Kidney tubule cell (primary cell): ENCODE results near the gene KRTAP9-8.
A peak's percentile ranks its signal among the peaks of the same experiment; 100 is the strongest.
"Not testable (repeated sequence)": the region's sequence is repeated elsewhere in the genome, so short reads cannot be mapped to it uniquely, and the experiment has no call there.

Experiments
- DNase-seq: peaks from one replicate; pipeline ENCODE4 v3.0.0-alpha.2; 2018; ENCODE audit warnings: low spot score

Gene KRTAP9-8, protein sequence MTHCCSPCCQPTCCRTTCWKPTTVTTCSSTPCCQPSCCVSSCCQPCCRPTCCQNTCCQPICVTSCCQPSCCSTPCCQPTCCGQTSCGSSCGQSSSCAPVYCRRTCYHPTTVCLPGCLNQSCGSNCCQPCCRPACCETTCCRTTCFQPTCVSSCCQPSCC

DNA sequence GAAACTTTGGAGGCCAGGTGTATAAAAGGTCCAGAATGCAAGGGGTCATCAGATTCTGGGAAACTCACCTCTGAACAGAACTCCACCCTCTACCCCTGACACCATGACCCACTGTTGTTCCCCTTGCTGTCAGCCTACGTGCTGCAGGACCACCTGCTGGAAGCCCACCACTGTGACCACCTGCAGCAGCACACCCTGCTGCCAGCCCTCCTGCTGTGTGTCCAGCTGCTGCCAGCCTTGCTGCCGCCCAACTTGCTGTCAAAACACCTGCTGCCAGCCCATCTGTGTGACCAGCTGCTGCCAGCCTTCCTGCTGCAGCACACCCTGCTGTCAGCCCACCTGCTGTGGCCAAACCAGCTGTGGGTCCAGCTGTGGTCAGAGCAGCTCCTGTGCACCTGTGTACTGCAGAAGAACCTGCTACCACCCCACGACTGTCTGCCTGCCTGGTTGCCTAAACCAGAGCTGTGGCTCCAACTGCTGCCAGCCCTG is at the start of gene KRTAP9-8:
TSS of gene KRTAP9-8 (plus strand) at position 51 of the 489 bp plus-strand sequence. CDS start at position 104, 53 bp downstream.
- not testable (repeated sequence) for DNase-seq

DNA sequence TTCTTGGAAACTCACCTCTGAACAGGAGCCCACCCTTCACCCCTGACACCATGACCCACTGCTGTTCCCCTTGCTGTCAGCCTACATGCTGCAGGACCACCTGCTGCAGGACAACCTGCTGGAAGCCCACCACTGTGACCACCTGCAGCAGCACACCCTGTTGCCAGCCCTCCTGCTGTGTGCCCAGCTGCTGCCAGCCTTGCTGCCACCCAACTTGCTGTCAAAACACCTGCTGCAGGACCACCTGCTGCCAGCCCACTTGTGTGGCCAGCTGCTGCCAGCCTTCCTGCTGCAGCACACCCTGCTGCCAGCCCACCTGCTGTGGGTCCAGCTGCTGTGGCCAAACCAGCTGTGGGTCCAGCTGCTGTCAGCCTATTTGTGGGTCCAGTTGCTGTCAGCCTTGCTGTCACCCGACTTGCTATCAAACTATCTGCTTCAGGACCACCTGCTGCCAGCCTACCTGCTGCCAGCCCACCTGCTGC is 47.9 kb upstream of the KRTAP9-8 start, which contains the start of gene KRTAP9-1:
TSS of gene KRTAP9-1 (plus strand) at position 51 of the 482 bp plus-strand sequence. CDS start at position 51, 0 bp downstream.
- not testable (repeated sequence) for DNase-seq

DNA sequence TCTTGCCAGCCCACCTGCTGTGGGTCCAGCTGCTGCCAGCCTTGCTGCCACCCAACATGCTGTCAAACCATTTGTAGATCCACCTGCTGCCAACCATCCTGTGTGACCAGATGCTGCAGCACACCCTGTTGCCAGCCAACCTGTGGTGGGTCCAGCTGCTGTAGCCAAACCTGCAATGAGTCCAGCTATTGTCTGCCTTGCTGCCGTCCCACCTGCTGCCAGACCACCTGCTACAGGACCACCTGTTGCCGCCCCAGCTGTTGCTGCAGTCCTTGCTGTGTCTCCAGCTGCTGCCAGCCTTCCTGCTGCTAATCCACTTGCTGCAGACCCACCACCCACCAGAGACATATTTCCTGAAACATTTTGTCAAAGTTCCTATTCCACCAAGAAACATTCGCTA is 47.5 kb upstream of the KRTAP9-8 start:
- DNase-seq, result no peak

DNA sequence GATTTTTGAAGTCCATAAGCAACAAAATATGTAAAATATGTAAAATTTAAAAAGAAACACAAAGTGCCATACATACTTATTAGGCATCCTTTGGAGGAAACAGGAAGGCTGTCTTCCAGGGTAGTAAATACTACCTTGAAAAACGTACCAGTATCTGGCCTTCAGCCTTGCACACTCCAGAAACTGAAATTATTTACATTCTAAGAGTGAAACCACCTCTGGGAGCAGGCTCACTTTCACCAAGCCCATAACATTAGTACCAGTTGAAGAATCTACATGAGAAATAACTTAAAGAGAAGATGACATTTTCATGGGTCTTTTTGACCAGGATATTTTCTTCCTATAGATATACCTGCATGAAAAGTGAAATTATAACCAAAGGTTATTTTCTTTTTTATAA is 41.7 kb upstream of the KRTAP9-8 start:
- no peak for DNase-seq

DNA sequence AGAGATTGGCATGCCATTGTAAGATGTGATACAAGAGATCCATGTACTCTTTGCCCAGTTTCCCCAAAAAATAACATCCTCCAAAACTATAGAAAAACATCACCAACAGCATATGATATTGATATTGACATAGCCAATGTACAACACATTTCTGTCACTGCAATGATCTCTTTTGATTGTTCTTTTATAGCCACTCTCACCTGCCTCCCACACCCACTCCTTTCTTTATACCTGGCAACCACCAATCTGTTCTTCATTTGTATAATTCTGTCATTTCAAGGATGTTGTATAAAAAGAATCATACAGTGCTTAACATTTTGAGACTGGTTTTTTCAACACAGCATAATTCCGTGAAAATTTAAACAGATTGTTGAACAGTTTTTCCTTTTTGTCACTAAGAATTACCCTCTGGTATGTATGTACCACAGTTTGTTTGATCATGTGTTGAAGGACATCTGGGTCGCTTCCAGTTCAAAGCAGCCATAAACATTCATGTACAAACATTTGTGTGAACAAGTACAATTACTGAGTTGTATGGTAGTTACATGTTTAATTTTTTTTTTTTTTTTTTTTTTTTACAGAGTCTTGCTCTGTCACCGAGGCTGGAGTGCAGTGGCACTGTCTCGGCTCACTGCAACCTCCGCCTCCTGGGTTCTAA is 38.2 kb upstream of the KRTAP9-8 start:
- no peak for DNase-seq

DNA sequence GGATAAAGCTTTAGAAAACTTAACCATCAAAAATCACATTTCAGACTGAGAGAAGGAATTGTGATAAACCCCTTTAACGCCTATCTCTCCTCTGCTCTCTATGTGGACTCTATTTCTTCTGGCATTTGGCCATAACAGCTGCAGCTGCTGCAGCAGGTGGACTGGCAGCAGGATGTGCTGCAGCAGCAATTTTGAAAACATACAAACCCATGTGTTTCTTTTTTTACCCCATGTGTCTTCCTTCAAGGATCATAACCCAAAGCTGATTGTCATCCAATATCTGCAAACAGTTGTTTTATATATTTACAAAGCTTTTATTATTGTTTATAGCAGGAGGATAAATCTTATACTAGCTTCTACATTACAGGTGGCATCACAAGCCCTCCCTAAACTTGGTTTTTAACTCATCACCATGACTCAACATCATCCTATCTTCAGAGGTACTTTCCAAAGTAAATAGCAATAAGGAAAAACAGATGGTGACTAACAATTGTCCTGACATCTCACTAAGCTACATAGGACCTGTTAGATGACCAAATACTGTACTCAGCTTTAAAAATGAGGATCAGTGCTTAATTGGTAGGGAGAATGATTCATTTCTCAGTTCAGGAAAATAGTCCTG is 25.8 kb upstream of the KRTAP9-8 start:
- peak; percentile 82 for DNase-seq

DNA sequence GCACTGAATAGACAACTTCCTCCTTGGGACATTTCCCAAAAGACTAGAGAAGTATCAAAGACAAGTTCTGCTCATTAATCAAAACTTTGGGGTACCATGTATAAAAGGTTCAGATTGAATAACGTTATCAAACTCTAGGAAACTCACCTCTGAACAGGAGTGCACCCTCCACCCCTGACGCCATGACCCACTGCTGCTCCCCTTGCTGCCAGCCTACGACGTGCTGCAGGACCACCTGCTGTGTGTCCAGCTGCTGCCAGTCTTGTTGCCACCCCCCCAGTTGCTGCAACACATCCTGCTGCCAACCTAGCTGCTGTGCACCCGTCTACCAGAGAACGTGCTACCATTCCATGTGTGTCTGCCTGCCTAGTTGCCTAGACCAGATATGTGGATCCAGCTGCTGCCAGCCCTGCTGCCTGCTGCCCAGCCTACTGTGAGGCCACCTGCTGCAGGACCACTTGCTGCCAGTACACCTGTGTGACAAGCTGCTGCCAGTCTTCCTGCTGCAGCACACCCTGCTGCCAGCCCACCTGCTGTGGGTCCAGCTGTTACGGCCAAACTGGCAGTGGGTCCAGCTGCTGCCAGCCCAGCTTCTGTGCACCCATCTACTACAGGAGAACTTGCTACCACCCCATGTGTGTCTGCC is 25.2 kb upstream of the KRTAP9-8 start:
- no peak for DNase-seq

DNA sequence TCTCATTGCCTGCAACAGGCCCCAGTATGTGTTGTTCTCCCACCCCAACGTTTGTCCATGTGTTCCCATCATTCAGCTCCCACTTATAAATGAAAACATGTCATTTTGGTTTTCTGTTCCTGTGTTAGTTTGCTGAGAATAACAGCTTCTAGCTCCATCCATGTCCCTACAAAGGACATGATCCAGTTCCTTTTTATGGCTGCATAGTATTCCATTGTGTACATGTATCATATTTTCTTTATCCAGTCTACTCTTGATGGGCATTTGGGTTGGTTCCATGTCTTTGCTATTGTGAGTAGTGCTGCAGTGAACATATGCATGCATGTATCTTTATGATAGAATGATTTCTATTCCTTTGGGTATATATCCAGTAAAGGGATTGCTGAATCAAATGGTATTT is 22.1 kb upstream of the KRTAP9-8 start:
- no peak for DNase-seq

DNA sequence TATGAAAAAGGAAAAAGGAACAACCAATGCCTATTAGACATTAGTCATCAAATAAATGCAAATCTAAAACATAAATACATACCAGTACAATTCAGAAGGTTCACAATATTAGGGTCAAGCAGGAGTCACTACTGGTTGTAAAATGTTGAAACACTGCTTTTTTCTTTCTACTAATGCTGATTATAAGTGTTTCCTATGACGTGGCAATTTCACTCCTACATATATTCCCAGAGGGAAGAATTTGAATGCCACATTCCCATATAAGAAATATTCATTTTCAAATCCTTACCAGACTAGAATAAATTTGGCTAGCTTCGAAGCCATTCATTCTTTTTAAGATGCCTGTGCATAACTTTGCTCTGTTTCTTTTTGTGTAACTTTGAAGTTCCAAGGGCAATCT is 14.0 kb upstream of the KRTAP9-8 start:
- no peak for DNase-seq

DNA sequence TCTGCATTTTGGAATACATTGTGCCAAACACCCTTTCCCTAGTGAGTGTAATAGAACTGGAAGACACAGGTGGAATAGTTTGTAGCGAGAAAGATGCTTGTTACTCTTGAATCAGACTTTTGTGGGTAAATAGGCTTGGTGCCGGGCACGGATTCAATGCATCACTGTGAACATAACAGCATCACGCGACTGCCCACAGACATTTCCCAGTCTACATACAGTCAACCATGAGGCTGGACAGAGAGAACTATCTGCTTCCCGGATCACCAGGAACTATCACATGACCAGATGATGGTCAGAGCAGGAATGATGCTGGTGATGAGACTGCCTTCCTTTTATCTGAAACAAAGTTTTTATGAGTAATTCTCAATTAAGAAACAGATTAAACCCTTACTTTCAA is 11.7 kb upstream of the KRTAP9-8 start:
- no peak for DNase-seq

DNA sequence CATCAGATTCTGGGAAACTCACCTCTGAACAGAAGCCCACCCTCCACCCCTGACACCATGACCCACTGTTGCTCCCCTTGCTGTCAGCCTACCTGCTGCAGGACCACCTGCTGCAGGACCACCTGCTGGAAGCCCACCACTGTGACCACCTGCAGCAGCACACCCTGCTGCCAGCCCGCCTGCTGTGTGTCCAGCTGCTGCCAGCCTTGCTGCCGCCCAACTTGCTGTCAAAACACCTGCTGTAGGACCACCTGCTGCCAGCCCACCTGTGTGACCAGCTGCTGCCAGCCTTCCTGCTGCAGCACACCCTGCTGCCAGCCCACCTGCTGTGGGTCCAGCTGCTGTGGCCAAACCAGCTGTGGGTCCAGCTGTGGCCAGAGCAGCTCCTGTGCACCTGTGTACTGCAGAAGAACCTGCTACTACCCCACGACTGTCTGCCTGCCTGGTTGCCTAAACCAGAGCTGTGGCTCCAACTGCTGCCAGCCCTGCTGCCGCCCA is 11.2 kb upstream of the KRTAP9-8 start, which contains the start of gene KRTAP9-2:
TSS of gene KRTAP9-2 (plus strand) at position 51 of the 498 bp plus-strand sequence. CDS start at position 58, 7 bp downstream.
- not testable (repeated sequence) for DNase-seq

DNA sequence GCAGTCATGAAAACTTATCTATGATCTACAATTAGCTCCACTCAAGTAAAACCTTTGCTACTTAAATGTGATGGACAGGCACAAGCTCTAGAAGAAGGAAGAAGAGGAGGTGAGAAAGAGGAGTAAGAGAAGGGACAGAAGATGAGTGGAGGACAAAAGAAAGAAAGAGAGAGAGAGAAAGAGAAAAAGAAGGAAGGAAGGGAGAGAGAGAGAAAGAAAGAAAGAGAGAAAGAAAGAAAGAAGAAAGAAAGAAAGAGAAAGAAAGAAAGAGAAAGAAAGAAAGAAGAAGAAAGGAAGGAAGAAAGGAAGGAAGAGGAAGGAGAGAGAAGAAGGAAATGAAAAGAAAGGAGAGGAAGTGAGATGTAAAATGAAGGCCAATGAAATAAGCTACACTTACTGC is 7.7 kb upstream of the KRTAP9-8 start:
- DNase-seq, result no peak

DNA sequence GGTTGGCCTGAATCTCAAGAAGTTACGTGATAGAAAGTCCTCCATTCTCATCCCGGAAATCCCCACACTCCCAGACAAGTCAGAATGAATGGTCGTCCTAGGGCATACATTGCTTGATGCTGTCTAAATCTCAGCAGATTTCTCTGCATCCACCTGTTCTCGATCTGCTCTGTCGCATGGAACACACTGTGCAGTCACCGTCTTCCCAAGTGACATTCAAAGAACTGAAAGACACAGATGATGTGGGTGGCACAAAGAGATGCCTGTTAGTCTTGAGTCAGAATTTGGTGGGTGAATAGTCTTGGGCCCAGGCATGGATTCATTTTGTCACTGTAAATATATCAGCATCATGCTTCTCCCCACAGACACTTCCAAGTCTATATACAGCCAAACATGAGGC is 6.1 kb upstream of the KRTAP9-8 start:
- no peak for DNase-seq

DNA sequence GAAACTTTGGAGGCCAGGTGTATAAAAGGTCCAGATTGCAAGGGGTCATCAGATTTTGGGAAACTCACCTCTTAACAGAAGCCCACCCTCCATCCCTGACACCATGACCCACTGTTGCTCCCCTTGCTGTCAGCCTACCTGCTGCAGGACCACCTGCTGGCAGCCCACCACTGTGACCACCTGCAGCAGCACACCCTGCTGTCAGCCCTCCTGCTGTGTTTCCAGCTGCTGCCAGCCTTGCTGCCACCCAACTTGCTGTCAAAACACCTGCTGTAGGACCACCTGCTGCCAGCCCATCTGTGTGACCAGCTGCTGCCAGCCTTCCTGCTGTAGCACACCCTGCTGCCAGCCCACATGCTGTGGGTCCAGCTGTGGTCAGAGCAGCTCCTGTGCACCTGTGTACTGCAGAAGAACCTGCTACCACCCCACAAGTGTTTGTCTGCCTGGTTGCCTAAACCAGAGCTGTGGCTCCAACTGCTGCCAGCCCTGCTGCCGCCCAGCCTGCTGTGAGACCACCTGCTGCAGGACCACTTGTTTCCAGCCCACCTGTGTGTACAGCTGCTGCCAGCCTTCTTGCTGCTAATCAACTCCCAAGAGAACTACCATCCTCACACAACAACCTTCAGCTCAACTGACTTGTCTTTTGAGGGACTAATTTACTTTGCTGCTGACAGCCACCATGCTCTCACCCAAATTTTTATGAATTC is 5.2 kb upstream of the KRTAP9-8 start, which contains the start of gene KRTAP9-3:
TSS of gene KRTAP9-3 (plus strand) at position 51 of the 707 bp plus-strand sequence. CDS start at position 104, 53 bp downstream.
- not testable (repeated sequence) for DNase-seq

DNA sequence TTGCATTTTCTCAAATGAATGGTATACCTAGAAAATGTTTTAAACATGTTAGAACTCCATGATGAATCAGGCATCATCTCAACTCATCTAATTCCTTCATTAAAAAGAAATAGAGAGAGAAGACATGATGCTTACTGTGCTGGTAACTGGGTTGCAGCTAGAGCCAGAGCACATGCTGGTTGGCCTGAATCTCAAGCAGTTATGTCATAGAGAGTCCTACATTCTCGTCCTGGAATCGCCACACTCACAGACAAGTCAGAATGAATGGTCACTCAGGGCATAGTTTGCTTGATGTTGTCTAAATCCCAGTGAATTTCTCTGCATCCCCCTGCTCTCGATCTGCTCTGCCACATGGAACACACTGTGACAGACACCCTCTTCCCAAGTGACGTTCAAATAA is 683 bp upstream of the KRTAP9-8 start:
- not testable (repeated sequence) for DNase-seq

DNA sequence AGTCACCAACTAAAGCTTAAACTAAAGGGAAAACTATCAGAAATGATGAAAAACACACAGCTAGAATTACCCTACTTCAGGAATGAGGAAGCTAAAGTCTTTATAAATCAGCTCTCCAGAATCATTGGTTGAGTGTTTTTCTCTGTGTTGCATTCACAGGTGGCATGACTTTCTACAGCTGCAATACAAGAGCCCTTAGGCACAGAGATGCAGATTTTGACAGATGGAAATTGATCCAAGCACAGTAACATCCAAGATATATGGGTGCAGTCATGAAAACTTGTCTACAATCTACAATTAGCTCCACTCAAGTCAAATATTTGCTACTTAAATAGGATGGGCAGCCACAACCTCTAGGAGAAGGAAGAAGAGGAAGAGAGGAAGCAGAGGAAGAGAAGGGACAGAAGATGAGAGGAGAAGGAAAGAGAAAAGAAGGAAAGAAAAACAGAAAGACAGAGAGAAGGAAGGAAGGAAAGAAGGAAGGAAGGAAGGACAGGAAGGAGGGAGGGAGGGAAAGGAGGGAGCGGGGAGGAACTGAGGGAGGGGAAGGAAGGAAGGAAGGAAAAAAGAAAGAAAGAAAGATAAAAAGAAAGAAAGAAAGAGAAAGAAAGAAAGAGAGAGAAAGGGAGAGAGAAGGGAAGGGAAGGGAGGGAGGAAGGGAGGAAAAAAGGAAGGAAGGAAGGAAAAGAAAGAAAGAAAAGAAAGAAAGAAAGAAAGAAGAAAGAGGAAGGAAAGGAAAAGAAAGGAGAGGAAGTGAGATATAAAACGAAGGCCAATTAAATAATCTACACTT is 9.4 kb downstream of the KRTAP9-8 start:
- DNase-seq, result not testable (repeated sequence)

DNA sequence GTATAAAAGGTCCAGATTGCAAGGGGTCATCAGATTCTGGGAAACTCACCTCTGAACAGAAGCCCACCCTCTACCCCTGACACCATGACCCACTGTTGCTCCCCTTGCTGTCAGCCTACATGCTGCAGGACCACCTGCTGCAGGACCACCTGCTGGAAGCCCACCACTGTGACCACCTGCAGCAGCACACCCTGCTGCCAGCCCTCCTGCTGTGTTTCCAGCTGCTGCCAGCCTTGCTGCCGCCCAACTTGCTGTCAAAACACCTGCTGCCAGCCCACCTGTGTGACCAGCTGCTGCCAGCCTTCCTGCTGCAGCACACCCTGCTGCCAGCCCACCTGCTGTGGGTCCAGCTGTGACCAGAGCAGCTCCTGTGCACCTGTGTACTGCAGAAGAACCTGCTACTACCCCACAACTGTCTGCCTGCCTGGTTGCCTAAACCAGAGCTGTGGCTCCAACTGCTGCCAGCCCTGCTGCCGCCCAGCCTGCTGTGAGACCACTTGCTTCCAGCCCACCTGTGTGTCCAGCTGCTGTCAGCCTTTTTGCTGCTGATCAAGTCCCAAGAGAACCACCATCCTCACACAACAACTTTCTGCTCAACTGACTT is 11.9 kb downstream of the KRTAP9-8 start, which contains the start of gene KRTAP9-4:
TSS of gene KRTAP9-4 (plus strand) at position 51 of the 604 bp plus-strand sequence. CDS start at position 85, 34 bp downstream.
- DNase-seq, result not testable (repeated sequence)

DNA sequence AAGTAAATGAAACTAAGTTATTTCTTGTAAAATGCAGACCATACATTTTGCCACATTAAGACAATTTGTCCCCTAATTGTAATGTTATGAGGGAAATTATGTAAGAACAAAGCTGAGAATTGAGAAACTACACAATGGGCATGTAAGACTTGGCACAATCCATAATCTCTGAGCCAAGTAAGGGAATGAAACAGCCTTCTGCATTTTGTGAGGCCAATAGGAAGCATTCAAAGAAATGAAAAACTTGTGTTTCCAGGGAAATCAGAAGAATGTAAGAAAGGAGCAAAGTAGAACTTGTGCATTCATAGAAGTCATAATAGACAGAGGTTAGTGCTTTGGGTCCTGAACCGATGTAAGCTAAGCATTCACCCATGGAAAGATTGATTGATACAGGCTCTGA is 13.5 kb downstream of the KRTAP9-8 start:
- no peak for DNase-seq

DNA sequence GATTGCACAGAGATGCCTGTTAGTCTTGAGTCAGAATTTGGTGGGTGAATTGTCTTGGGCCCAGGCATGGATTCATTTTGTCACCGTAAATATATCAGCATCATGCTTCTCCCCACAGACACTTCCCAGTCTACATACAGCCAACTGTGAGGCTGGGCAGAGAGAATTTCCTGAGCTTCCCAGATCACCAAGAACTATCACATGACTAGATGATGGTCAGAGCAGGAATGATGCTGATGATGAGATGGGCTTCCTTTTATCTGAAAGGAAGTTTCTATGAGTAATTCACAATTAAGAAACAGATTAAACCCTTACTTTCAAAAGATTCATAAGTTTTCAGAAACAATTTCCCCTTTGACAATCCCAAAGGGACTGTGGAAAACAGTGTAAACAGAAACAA is 17.1 kb downstream of the KRTAP9-8 start:
- DNase-seq, result no peak
